ENCODE data around the gene OR13C8. TPM values are rescaled to one million over a fixed set of nuclear protein-coding genes. Genes with fewer than 3 reads are reported as not detected.
"Not testable (repeated sequence)": the region's sequence is repeated elsewhere in the genome, so short reads cannot be mapped to it uniquely, and the experiment has no call there.

Gene OR13C8
- total RNA-seq, 4 donors from 2014 or later = not detected

DNA sequence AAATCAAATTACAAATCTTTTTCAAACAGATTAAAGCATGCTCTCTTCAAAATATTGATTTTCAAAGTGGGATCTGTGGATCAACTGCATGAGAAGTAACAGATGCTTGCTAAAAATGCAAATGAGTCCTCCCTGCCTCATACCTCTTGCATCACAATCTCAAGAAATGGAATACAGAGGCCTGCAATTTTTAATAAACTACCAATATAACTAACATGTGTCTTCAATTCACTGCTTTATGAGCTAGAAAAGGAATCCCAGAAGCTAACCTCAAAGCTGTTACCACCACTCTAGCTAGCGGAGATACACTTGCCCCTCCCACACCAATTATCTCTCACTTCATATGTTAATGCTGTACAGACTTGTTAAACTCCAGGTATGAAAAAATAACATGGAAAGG is 20.7 kb downstream of the OR13C8 start:
- H3K4me1 ChIP-seq = no peaks in the 10 kb centered on the region
- no peak for TF ChIP-seq POLR2A (IDR thresholded peaks at IDR 0.05)
- TF ChIP-seq, protein P1, sequence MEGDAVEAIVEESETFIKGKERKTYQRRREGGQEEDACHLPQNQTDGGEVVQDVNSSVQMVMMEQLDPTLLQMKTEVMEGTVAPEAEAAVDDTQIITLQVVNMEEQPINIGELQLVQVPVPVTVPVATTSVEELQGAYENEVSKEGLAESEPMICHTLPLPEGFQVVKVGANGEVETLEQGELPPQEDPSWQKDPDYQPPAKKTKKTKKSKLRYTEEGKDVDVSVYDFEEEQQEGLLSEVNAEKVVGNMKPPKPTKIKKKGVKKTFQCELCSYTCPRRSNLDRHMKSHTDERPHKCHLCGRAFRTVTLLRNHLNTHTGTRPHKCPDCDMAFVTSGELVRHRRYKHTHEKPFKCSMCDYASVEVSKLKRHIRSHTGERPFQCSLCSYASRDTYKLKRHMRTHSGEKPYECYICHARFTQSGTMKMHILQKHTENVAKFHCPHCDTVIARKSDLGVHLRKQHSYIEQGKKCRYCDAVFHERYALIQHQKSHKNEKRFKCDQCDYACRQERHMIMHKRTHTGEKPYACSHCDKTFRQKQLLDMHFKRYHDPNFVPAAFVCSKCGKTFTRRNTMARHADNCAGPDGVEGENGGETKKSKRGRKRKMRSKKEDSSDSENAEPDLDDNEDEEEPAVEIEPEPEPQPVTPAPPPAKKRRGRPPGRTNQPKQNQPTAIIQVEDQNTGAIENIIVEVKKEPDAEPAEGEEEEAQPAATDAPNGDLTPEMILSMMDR (IDR thresholded peaks at IDR 0.05) = no peak
- 76 to 86% methylated on average over 1 of the region's 1 CpG for WGBS, 2 donors
- intact Hi-C loops (cut with DNase I) = no loop called here
- DNase-seq = no peak
- no peaks in the 10 kb centered on the region for H3K36me3 ChIP-seq
- no peaks in the 10 kb centered on the region for H3K9me3 ChIP-seq
- no peaks in the 10 kb centered on the region for H3K27me3 ChIP-seq
- no peak overlapping the region for H3K27ac ChIP-seq
- no peak overlapping the region for H3K4me3 ChIP-seq

DNA sequence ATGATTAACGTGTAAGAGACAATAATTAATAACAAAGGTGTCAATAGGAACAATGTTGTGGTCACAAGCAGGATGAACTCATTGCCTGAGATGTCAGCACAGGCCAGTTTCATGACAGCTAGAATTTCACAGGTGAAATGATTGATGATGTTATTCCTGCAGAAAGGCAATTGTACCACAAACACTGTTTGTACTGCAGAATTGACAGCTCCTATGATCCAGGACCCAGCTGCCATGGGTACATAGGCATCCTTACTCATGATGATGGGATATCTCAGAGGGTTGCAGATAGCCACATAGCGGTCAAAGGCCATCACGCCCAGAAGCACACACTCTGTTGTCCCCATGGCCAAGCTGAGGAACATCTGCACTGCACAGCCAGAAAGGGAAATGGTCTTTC is 29.8 kb downstream of the OR13C8 start:
- H3K27me3 ChIP-seq; intact Hi-C loops (cut with DNase I); H3K36me3 ChIP-seq; H3K9me3 ChIP-seq; H3K4me1 ChIP-seq; H3K27ac ChIP-seq; DNase-seq; H3K4me3 ChIP-seq: not testable (repeated sequence)
- WGBS, 2 donors = 20 to 62% methylated on average over 1 of the region's 3 CpGs

DNA sequence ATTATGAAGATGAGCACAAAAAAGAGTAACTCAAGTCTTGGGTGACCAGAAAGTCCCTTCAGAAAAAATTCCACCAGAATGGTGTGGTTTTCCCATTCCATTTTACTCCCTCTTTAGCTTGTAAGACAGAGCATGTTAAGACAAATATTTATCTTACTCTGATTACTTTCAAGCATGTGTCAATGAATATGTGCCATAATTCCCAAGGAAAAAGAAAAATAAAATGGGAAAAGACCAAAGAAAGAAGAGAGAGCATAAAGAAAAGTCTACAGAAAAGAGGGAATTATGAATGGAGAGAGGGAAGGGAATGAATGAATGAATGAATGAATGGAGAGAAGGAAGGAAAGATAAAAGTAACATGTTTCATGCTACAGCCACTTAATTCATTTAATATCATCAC is 30.3 kb downstream of the OR13C8 start, which contains the start of gene OR13C5:
Gene OR13C5, minus strand, starts transcription at position 101 of the 400 bp plus-strand sequence. Its CDS starts 0 bp downstream, at position 101.
- H3K4me3 ChIP-seq; intact Hi-C loops (cut with DNase I); H3K36me3 ChIP-seq; H3K9me3 ChIP-seq; H3K27ac ChIP-seq; DNase-seq; H3K4me1 ChIP-seq; H3K27me3 ChIP-seq: not testable (repeated sequence)

DNA sequence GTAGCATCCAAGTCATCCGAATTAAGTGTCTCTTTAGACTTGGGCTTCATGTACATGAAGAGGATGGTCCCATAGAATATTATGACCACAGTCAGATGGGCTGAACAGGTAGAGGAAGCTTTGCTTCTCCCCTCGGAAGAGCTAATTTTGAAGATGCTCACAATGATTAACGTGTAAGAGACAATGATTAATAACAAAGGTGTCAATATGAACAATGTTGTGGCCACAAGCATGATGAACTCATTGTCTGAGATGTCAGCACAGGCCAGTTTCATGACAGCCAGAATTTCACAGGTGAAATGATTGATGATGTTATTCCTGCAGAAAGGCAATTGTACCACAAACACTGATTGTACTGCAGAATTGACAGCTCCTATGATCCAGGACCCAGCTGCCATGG is 35.8 kb downstream of the OR13C8 start:
- TF ChIP-seq, protein P1 (IDR thresholded peaks at IDR 0.05) = no peak
- no peak for TF ChIP-seq POLR2A (IDR thresholded peaks at IDR 0.05)
- no peak overlapping the region for H3K4me3 ChIP-seq
- H3K4me1 ChIP-seq = no peaks in the 10 kb centered on the region
- no peaks in the 10 kb centered on the region for H3K27me3 ChIP-seq
- H3K9me3 ChIP-seq = no peaks in the 10 kb centered on the region
- no peak overlapping the region for H3K27ac ChIP-seq
- intact Hi-C loops (cut with DNase I) = no loop called here
- no peak for DNase-seq
- WGBS, 2 donors = 63 to 73% methylated on average over 3 of the region's 3 CpGs
- no peaks in the 10 kb centered on the region for H3K36me3 ChIP-seq

DNA sequence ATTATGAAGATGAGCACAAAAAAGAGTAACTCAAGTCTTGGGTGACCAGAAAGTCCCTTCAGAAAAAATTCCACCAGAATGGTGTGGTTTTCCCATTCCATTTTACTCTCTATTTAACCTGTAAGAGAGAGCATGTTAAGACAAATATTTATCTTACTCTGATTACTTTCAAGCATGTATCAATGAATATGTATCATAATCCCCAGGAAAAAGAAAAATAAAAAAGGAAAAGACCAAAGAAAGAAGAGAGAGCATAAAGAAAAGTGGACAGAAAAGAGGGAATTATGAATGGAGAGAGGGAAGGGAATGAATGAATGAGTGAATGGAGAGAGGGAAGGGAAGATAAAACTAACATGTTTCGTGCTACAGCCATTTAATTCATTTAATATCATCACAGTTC is 36.6 kb downstream of the OR13C8 start, which contains the start of gene OR13C2:
Gene OR13C2, minus strand, starts transcription at position 101 of the 400 bp plus-strand sequence. Its CDS starts 0 bp downstream, at position 101.
- 49 to 50% methylated on average over 1 of the region's 1 CpG for WGBS, 2 donors
- intact Hi-C loops (cut with DNase I); H3K4me1 ChIP-seq; H3K27me3 ChIP-seq; H3K4me3 ChIP-seq; DNase-seq; H3K9me3 ChIP-seq; H3K36me3 ChIP-seq; H3K27ac ChIP-seq: not testable (repeated sequence)

DNA sequence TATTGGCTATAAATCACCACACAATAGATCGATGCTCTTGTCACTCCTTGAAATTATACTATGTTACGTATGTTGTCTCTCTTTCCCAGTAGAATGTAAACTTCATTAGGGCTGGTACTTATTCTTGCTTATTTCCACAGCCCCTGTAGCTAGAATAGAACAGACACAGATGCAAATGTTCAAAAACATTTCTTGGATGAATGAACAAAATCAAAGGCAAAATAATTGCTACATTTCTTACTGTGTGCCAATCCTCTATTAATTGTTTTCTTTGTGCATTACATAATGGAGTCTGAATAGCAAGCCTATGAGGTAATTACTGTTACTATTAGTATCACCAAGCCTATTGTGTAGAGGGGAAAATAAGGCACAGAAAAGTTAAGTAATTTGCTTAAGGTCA is 37.2 kb downstream of the OR13C8 start:
- Histone ChIP-seq H3K4me1 (no peaks in the 10 kb centered on the region), H3K27me3 (no peaks in the 10 kb centered on the region), H3K27ac (no peak overlapping the region), H3K4me3 (no peak overlapping the region), H3K36me3 (no peaks in the 10 kb centered on the region), H3K9me3 (no peaks in the 10 kb centered on the region)
- intact Hi-C loops (cut with DNase I) = no loop called here
- no peak for DNase-seq
- WGBS, 2 donors = 65 to 72% methylated on average over 2 of the region's 2 CpGs
- TF ChIP-seq, protein P1 (IDR thresholded peaks at IDR 0.05) = no peak
- no peak for TF ChIP-seq POLR2A (IDR thresholded peaks at IDR 0.05)

DNA sequence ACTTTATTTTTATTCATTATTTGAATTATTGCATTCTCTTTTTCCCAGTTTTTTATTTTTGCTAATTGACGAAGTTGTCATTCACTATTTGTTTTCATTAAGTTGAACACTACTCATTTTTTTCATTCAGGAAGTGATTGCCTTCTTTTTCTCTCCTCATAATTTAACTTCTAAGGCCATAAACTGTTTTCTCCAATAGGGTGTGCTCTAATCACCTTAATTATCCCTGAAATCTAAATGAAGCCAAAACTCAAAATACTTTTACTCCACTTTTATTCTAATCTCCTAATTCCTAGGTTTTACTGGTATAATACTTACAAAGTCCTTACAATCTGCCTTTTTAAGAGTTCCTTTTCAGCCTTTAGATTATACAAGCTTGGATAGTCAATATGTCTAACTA is 39.4 kb downstream of the OR13C8 start:
- Histone ChIP-seq H3K4me1 (no peaks in the 10 kb centered on the region), H3K27me3 (no peaks in the 10 kb centered on the region), H3K4me3 (no peak overlapping the region), H3K27ac (no peak overlapping the region), H3K9me3 (no peaks in the 10 kb centered on the region), H3K36me3 (no peaks in the 10 kb centered on the region)
- intact Hi-C loops (cut with DNase I) = no loop called here
- no peak for TF ChIP-seq POLR2A (IDR thresholded peaks at IDR 0.05)
- TF ChIP-seq, protein P1 (IDR thresholded peaks at IDR 0.05) = peak in 1 of 6 experiments; percentile 12
- no peak for DNase-seq
- WGBS, 2 donors = 6 to 10% methylated on average over 1 of the region's 1 CpG
